GM12892 (cell line): ENCODE data around the gene KPNA1.

Experiments used
- POLR2A ChIP-seq: IDR thresholded peaks from 2 replicates; pipeline ENCODE4 v1.6.1; 2011; ENCODE audit warnings: low read depth, low read length, control low read depth
- TAF1 ChIP-seq: IDR thresholded peaks from 2 replicates; pipeline ENCODE4 v1.6.1; 2011; ENCODE audit warnings: low read depth, mild to moderate bottlenecking, control low read depth, low read length, borderline replicate concordance

DNA sequence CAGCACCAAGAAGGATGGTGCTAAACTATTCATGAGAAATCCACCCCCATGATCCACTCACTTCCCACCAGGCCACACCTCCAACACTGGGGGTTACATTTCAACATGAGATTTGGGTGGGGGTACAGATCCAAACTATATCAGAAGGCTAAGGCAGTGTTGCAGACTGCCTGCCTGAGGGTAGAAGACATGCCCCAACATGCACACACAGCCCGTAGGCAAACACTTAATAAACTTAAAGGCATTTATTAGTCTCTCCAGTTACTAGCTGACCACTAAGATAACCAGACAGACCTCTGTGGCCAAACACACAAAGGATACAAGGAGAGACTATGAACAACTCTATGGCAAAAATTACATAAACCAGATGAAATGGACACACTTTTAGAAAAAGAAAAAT is 120.6 kb downstream of the KPNA1 start:
- TF ChIP-seq POLR2A (no peak), TAF1 (no peak)
